ENCODE measurements around the gene TMEM254. TPM values are rescaled to one million over a fixed set of nuclear protein-coding genes. Genes with fewer than 3 reads are reported as not detected.
"Not testable (repeated sequence)": the region's sequence is repeated elsewhere in the genome, so short reads cannot be mapped to it uniquely, and the experiment has no call there.

Gene TMEM254
- 14.1 TPM for polyA plus RNA-seq (2012; ENCODE audit: missing spikeins)

GRCh38 chr10:80078448-80079311 lies at the start of gene TMEM254:
Gene TMEM254 (plus strand): TSS chr10:80078665. CDS start chr10:80078700, 35 bp downstream.
- peak; percentile 63 for TF ChIP-seq POLR2AphosphoS5 (IDR thresholded peaks at IDR 0.05; ENCODE audit: low read depth, low read length)
- TF ChIP-seq POLR2A (IDR thresholded peaks at IDR 0.05; ENCODE audit: low read depth, low read length): peak; percentile 79
- peak; percentile 17; the same call in 1 of the 2 replicates for TF ChIP-seq TAF1 (IDR thresholded peaks at IDR 0.05; ENCODE audit: borderline replicate concordance, low read depth, low read length)
- peak; percentile 83 for DNase-seq (ENCODE audit: insufficient read length)
- FAIRE-seq: peak; percentile 92

GRCh38 chr10:80029205-80029604 lies 49.3 kb upstream of the TMEM254 start:
- peak; percentile 3 for DNase-seq (ENCODE audit: insufficient read length)
- peak; percentile 58 for FAIRE-seq

GRCh38 chr10:80029865-80030264 lies 48.6 kb upstream of the TMEM254 start:
- FAIRE-seq; DNase-seq (ENCODE audit: insufficient read length): not testable (repeated sequence)

DNA sequence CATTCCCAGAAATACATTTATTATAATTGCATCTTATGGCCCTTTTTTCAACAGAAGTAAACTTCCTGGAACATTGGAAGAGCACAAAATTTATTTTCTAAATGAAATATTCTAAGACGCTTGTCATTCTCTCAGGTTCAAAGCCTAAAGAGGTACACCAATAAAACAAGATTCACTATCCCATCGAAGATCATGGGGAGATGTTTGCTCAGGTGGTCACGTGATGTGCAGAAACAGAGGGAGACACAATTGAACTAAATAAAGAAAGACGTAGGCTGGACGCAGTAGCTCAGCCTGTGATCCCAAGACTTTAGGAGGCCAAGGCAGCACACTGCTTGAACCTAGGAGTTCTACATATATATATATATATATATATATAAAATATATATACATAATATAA lies 46.0 kb upstream of the TMEM254 start:
- no peak for DNase-seq (ENCODE audit: insufficient read length)
- TF ChIP-seq TAF1 (IDR thresholded peaks at IDR 0.05; ENCODE audit: borderline replicate concordance, low read depth, low read length) (no peak), POLR2AphosphoS5 (IDR thresholded peaks at IDR 0.05; ENCODE audit: low read depth, low read length) (no peak), POLR2A (IDR thresholded peaks at IDR 0.05; ENCODE audit: low read depth, low read length) (no peak)
- FAIRE-seq: no peak

- FAIRE-seq; DNase-seq (ENCODE audit: insufficient read length): not testable (repeated sequence)
Observed at GRCh38 chr10:80034766-80035165, 43.7 kb upstream of the TMEM254 start.

DNA sequence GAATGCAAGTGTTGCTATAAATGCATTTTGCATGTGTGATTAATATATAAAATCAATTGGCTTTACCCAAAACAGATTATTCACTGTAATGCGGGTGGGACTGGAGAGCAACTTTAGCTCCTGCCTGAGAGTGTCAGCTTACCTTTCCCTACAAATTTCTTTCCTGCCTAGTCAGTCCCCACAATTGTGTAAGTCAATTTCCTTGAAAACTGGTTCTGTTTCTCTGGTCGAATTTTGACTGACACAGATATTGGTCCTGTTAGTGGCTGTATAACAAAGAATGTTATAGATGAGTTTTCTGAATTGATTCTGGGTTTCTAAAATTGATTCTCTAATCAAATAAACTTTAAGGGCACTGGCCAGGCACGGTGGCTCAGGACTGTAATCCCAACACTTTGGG lies 43.0 kb upstream of the TMEM254 start:
- not testable (repeated sequence) for FAIRE-seq; DNase-seq (ENCODE audit: insufficient read length)

GRCh38 chr10:80036921-80037500 lies 41.5 kb upstream of the TMEM254 start:
- not testable (repeated sequence) for DNase-seq (ENCODE audit: insufficient read length); FAIRE-seq

DNA sequence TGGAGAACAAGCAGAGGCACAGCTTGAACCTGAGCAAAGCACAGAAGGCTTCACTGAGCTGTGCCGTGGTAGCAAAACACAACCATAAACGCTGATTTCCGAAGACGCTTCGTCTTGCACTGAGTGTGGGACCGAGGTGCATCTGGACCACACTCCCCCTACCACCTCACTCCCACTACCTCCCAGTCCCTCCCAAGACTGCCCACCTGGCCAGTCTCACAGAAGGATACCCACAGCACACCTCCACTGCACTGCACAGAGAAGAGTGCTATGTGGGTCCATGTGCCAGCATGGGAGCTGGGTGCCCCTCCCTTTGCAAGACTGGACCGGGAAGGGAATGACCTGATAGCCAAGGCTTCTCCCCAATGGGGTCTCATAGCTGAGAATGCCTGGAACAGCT lies 40.2 kb upstream of the TMEM254 start:
- not testable (repeated sequence) for DNase-seq (ENCODE audit: insufficient read length); FAIRE-seq

GRCh38 chr10:80041162-80041561 lies 37.3 kb upstream of the TMEM254 start:
- TF ChIP-seq POLR2A (IDR thresholded peaks at IDR 0.05; ENCODE audit: low read depth, low read length): no peak
- no peak for TF ChIP-seq TAF1 (IDR thresholded peaks at IDR 0.05; ENCODE audit: borderline replicate concordance, low read depth, low read length)
- no peak for TF ChIP-seq POLR2AphosphoS5 (IDR thresholded peaks at IDR 0.05; ENCODE audit: low read depth, low read length)
- DNase-seq (ENCODE audit: insufficient read length) (no peak), FAIRE-seq (no peak)

GRCh38 chr10:80044935-80045334 lies 33.5 kb upstream of the TMEM254 start:
- peak; percentile 9 for FAIRE-seq
- DNase-seq (ENCODE audit: insufficient read length): not testable (repeated sequence)

- peak; percentile 25 for DNase-seq (ENCODE audit: insufficient read length)
- TF ChIP-seq TAF1 (IDR thresholded peaks at IDR 0.05; ENCODE audit: borderline replicate concordance, low read depth, low read length) (no peak), POLR2A (IDR thresholded peaks at IDR 0.05; ENCODE audit: low read depth, low read length) (no peak), POLR2AphosphoS5 (IDR thresholded peaks at IDR 0.05; ENCODE audit: low read depth, low read length) (no peak)
- peak; percentile 75 for FAIRE-seq
Observed at GRCh38 chr10:80046629-80047441, 31.6 kb upstream of the TMEM254 start.

GRCh38 chr10:80050752-80051151 lies 27.7 kb upstream of the TMEM254 start:
- no peak for FAIRE-seq
- no peak for DNase-seq (ENCODE audit: insufficient read length)
- no peak for TF ChIP-seq POLR2A (IDR thresholded peaks at IDR 0.05; ENCODE audit: low read depth, low read length)
- TF ChIP-seq POLR2AphosphoS5 (IDR thresholded peaks at IDR 0.05; ENCODE audit: low read depth, low read length): no peak
- TF ChIP-seq TAF1 (IDR thresholded peaks at IDR 0.05; ENCODE audit: borderline replicate concordance, low read depth, low read length): no peak

- FAIRE-seq (no peak), DNase-seq (ENCODE audit: insufficient read length) (no peak)
- TF ChIP-seq TAF1 (IDR thresholded peaks at IDR 0.05; ENCODE audit: borderline replicate concordance, low read depth, low read length) (no peak), POLR2A (IDR thresholded peaks at IDR 0.05; ENCODE audit: low read depth, low read length) (no peak), POLR2AphosphoS5 (IDR thresholded peaks at IDR 0.05; ENCODE audit: low read depth, low read length) (no peak)
Observed at GRCh38 chr10:80051993-80052392, 26.5 kb upstream of the TMEM254 start.
